SU-DHL-6 (cell line): ENCODE data around the gene IFI27.
A peak's percentile ranks its signal among the peaks of the same experiment; 100 is the strongest.

Experiments used
- H2AFZ ChIP-seq: fragments of 200-600 bp; sonication (generic); 2 replicates; pipeline ENCODE4 v1.6.1; 2014; ENCODE audit warnings: low read depth, mild to moderate bottlenecking, moderate library complexity, mixed read lengths, antibody characterized with exemption, low read length; ENCODE audit not compliant: severe bottlenecking
- H3F3A ChIP-seq: fragments of 200-600 bp; shearing (Covaris generic); 2 replicates; pipeline ENCODE4 v1.6.0; 2016; ENCODE audit warnings: antibody characterized with exemption, mild to moderate bottlenecking; ENCODE audit not compliant: insufficient read depth
- H3K27ac ChIP-seq: fragments of 200-600 bp; sonication (generic); 2 replicates; pipeline ENCODE4 v1.5.1; 2016; ENCODE audit warnings: low read depth, mild to moderate bottlenecking, low read length, moderate library complexity, mixed read lengths
- H3K27me3 ChIP-seq: fragments of 200-600 bp; sonication (generic), shearing (Covaris generic); 2 replicates; pipeline ENCODE4 v1.6.0; 2014; ENCODE audit warnings: mild to moderate bottlenecking, low read length
- H3K36me3 ChIP-seq: fragments of 200-600 bp; sonication (generic); 2 replicates; pipeline ENCODE4 v1.6.1; 2014; ENCODE audit warnings: mild to moderate bottlenecking, low read length, mixed read lengths
- H3K4me2 ChIP-seq: fragments of 300-600, 200-600 bp; shearing (Covaris generic), sonication (generic); 2 replicates; pipeline ENCODE4 v1.6.0; 2014; ENCODE audit warnings: low read length, low read depth, mild to moderate bottlenecking; ENCODE audit not compliant: poor library complexity, severe bottlenecking
- H3K4me3 ChIP-seq: fragments of 200-600 bp; sonication (generic); 2 replicates; pipeline ENCODE4 v1.5.1; 2014; ENCODE audit warnings: antibody characterized with exemption, low read length, mild to moderate bottlenecking, mixed read lengths; ENCODE audit not compliant: insufficient read depth, poor library complexity, severe bottlenecking
- H3K79me2 ChIP-seq: fragments of 200-600 bp; sonication (generic); 2 replicates; pipeline ENCODE4 v1.6.1; 2014; ENCODE audit warnings: mild to moderate bottlenecking, low read length, moderate library complexity; ENCODE audit not compliant: insufficient read depth
- H3K9ac ChIP-seq: fragments of 200-600 bp; sonication (generic); 2 replicates; pipeline ENCODE4 v1.7.0; 2014; ENCODE audit warnings: mild to moderate bottlenecking, low read length
- H3K9me2 ChIP-seq: fragments of 200-600 bp; sonication (generic); replicated peaks from 2 replicates; pipeline ENCODE4 v1.6.1; 2014; ENCODE audit warnings: low read length; ENCODE audit not compliant: insufficient read depth
- H3K9me3 ChIP-seq: fragments of 200-600 bp; sonication (generic); 2 replicates; pipeline ENCODE4 v1.6.1; 2014; ENCODE audit warnings: low read length, mixed read lengths; ENCODE audit not compliant: insufficient read depth
- H4K20me1 ChIP-seq: fragments of 200-600 bp; sonication (generic); 2 replicates; pipeline ENCODE4 v1.6.1; 2014; ENCODE audit warnings: low read depth, mild to moderate bottlenecking, antibody characterized with exemption, low read length, moderate library complexity, mixed read lengths
- EZH2phosphoT487 ChIP-seq: fragments of 200-600 bp; sonication (generic), shearing (Covaris generic); conservative IDR thresholded peaks from 2 replicates; pipeline ENCODE4 v1.6.1; 2018; ENCODE audit warnings: mild to moderate bottlenecking, antibody characterized with exemption, low read length, moderate library complexity, mixed read lengths
- TF ChIP-seq, protein P1 (sequence below): fragments of 200-600 bp; sonication (generic); IDR thresholded peaks from one replicate; pipeline ENCODE4 v1.5.1; 2017; ENCODE audit warnings: antibody characterized with exemption, mild to moderate bottlenecking, low read length, moderate library complexity; ENCODE audit not compliant: insufficient read depth, poor library complexity, severe bottlenecking

IFI27 gene

DNA sequence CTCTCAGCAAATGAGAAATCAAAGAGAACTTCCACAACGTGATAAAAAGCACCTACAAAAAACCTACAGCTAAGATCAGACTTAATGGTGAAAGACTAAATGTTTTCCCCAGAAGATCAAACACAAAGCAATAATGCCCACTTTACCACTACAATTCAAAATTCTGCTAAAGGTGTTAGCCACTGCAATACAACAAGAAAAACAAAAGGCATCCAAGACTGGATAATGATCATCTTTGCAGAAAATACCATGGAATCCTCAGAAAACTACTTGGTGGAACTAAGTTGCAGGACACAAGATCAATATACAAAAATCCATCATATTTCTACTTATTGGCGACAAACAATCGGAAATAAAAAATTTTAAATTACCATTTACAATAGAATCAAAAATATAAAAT is 36.0 kb upstream of the IFI27 start:
- Histone ChIP-seq H2AFZ (no peak overlapping the region), H3F3A (peaks cover 17% of the 10 kb centered on the region; the same call in 1 of the 2 replicates), H3K36me3 (peaks cover 62% of the 10 kb centered on the region), H3K27ac (no peak overlapping the region), H4K20me1 (peaks cover 6% of the 10 kb centered on the region; the same call in 1 of the 2 replicates), H3K9me2 (no peaks in the 10 kb centered on the region), H3K9ac (no peak overlapping the region), H3K27me3 (no peaks in the 10 kb centered on the region), H3K4me2 (peak overlapping the region; percentile 33), H3K79me2 (peaks cover 100% of the 10 kb centered on the region), H3K4me3 (no peak overlapping the region), H3K9me3 (peaks cover 10% of the 10 kb centered on the region; the same call in 1 of the 2 replicates)
- no peak for TF ChIP-seq EZH2phosphoT487
- TF ChIP-seq, protein P1, sequence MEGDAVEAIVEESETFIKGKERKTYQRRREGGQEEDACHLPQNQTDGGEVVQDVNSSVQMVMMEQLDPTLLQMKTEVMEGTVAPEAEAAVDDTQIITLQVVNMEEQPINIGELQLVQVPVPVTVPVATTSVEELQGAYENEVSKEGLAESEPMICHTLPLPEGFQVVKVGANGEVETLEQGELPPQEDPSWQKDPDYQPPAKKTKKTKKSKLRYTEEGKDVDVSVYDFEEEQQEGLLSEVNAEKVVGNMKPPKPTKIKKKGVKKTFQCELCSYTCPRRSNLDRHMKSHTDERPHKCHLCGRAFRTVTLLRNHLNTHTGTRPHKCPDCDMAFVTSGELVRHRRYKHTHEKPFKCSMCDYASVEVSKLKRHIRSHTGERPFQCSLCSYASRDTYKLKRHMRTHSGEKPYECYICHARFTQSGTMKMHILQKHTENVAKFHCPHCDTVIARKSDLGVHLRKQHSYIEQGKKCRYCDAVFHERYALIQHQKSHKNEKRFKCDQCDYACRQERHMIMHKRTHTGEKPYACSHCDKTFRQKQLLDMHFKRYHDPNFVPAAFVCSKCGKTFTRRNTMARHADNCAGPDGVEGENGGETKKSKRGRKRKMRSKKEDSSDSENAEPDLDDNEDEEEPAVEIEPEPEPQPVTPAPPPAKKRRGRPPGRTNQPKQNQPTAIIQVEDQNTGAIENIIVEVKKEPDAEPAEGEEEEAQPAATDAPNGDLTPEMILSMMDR, result no peak

DNA sequence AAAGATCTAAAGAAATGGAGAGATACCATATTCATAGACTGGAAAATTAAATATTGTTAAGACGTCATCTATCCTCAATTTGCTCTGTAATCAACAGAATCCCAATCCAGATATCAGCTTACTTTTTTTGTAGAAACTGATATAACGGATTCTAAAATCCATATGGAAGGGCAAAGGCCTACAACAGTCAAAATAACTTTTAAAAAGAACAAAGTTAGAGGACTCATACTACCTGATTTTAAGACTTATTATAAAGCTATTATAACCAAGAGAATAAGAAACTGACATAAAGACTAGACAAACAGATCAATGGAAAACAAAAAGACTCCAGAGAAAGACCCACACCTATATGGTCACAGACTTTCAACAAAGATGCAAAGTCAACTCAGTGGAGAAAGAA is 35.5 kb upstream of the IFI27 start:
- Histone ChIP-seq H3K36me3 (peaks cover 57% of the 10 kb centered on the region), H3K79me2 (peaks cover 100% of the 10 kb centered on the region), H3K27ac (no peak overlapping the region), H3K9me3 (peaks cover 9% of the 10 kb centered on the region; the same call in 1 of the 2 replicates), H2AFZ (no peak overlapping the region), H3K9ac (no peak overlapping the region), H3F3A (peaks cover 17% of the 10 kb centered on the region; the same call in 1 of the 2 replicates), H3K4me3 (no peak overlapping the region), H4K20me1 (peaks cover 10% of the 10 kb centered on the region; the same call in 1 of the 2 replicates), H3K27me3 (no peaks in the 10 kb centered on the region), H3K9me2 (no peaks in the 10 kb centered on the region), H3K4me2 (peak overlapping the region; percentile 33)
- TF ChIP-seq EZH2phosphoT487, result no peak
- TF ChIP-seq, protein P1, result no peak

DNA sequence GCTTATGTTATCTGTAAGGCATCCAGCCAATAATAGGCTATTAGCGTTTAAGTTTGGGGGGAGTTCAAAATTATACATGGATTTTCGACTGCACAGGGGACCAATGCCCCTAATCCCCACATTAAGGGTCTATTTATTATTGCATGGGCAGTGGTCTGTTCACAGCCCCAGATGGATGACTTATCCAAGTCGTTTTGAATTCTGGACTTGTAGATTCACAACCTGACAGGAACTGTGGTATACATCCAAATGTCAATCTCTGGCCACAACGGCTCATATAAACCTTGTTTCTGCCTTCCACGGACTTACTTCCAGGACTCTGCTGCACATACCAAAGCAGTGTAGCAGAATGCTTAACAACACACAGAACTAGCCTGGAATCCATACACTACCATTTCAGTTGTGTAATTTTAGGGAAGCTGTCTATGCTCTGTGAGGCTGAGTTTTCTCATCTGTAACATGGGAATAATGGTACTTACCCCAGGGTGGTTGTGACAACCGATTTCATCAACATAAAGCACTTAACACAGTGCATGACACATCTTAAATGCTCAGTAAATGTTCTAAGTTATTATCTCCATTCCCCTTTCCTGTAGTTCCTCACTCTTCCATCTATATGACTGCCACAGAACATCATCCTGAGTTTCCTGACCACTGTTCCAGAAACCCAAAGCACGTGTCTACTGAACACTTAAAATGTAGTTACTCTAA is 33.3 kb upstream of the IFI27 start:
- no peak overlapping the region for H2AFZ ChIP-seq
- H3K4me3 ChIP-seq, result peak overlapping the region; percentile 31
- peaks cover 54% of the 10 kb centered on the region for H3K36me3 ChIP-seq
- H3K4me2 ChIP-seq, result peak overlapping the region; percentile 86
- peaks cover 6% of the 10 kb centered on the region; the same call in 1 of the 2 replicates for H3K9me3 ChIP-seq
- H3F3A ChIP-seq, result peaks cover 17% of the 10 kb centered on the region; the same call in 1 of the 2 replicates
- H3K27ac ChIP-seq, result no peak overlapping the region
- no peaks in the 10 kb centered on the region for H3K27me3 ChIP-seq
- H3K9ac ChIP-seq, result no peak overlapping the region
- H4K20me1 ChIP-seq, result peaks cover 10% of the 10 kb centered on the region; the same call in 1 of the 2 replicates
- TF ChIP-seq, protein P1, result no peak
- no peak for TF ChIP-seq EZH2phosphoT487
- H3K9me2 ChIP-seq, result no peaks in the 10 kb centered on the region
- H3K79me2 ChIP-seq, result peaks cover 98% of the 10 kb centered on the region
